ENCODE data around the gene SNX6. TPM values are rescaled to one million over a fixed set of nuclear protein-coding genes. Genes with fewer than 3 reads are reported as not detected.
A peak's percentile ranks its signal among the peaks of the same experiment; 100 is the strongest.
"Not testable (repeated sequence)": the region's sequence is repeated elsewhere in the genome, so short reads cannot be mapped to it uniquely, and the experiment has no call there.

The SNX6 gene
- total and polyA plus RNA-seq, 4 experiments from 2014 or later, result 81.0 to 212 (median 114) TPM

DNA sequence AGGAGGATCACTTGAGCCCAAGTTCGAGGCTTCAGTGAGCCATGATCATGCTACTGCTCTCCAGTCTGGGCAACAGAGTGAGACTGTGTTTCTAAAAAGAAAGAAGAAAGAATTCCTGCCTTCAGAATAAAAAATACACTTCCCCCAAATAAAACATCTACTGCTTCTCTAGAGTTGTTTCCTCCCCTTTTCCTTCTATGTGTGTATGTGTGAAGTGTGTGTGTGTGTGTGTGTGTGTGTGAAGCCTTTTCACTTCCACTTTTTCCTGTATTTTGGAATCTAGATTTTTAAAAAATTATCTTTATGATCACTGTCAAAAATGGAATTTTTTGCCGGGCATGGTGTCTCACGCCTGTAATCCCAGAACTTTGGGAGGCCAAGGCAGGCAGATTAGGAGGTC is 12.6 kb upstream of the SNX6 start:
- CTCF ChIA-PET (ENCODE audit: partially characterized antibody), result no interaction called here
- no peaks in the 10 kb centered on the region for H3K9me3 ChIP-seq (ENCODE audit: control insufficient read depth in 1 of 2, low read length in 2 of 2)
- H3K36me3 Mint-ChIP-seq, result no peaks in the 10 kb centered on the region
- no peak for DNase-seq
- H3K4me1 Mint-ChIP-seq, result peaks cover 0 to 1% (median 0%) of the 10 kb centered on the region in 4 donors
- H3K27ac Mint-ChIP-seq, result no peak overlapping the region
- intact Hi-C loops (cut with micrococcal nuclease), result no loop called here
- no peaks in the 10 kb centered on the region for H3K36me3 ChIP-seq (ENCODE audit: insufficient read depth, low read length)
- no peak overlapping the region for H3K27ac ChIP-seq (ENCODE audit: low read depth, low read length)
- POLR2A ChIA-PET (ENCODE audit: partially characterized antibody), result no interaction called here
- no peaks in the 10 kb centered on the region for H3K4me1 ChIP-seq (ENCODE audit: insufficient read depth, low read length)
- no peak overlapping the region for H3K4me3 ChIP-seq (ENCODE audit: low read length in 2 of 2)
- H3K27me3 Mint-ChIP-seq, result no peaks in the 10 kb centered on the region
- H3K27me3 ChIP-seq (ENCODE audit: insufficient read depth, low read length), result no peaks in the 10 kb centered on the region
- H3K4me3 Mint-ChIP-seq, result no peak overlapping the region
- H3K9me3 Mint-ChIP-seq, result no peaks in the 10 kb centered on the region

- Mint-ChIP-seq H3K27ac (no peak overlapping the region), H3K4me1 (no peaks in the 10 kb centered on the region), H3K4me3 (no peak overlapping the region), H3K9me3 (no peaks in the 10 kb centered on the region), H3K27me3 (no peaks in the 10 kb centered on the region), H3K36me3 (no peaks in the 10 kb centered on the region)
- no peak overlapping the region for H3K27ac ChIP-seq (ENCODE audit: low read depth, low read length)
- CTCF ChIA-PET (ENCODE audit: partially characterized antibody), result no interaction called here
- no peak overlapping the region for H3K4me3 ChIP-seq (ENCODE audit: low read length in 2 of 2)
- H3K27me3 ChIP-seq (ENCODE audit: insufficient read depth, low read length), result no peaks in the 10 kb centered on the region
- no peak for DNase-seq
- H3K4me1 ChIP-seq (ENCODE audit: insufficient read depth, low read length), result no peaks in the 10 kb centered on the region
- POLR2A ChIA-PET (ENCODE audit: partially characterized antibody), result interaction anchor here (2.0 kb wide), 1 partner anchor 10 kb away, joined by 5 read pairs; no protein-coding TSS in a partner anchor
- intact Hi-C loops (cut with micrococcal nuclease), result no loop called here
- no peaks in the 10 kb centered on the region for H3K9me3 ChIP-seq (ENCODE audit: control insufficient read depth in 1 of 2, low read length in 2 of 2)
- H3K36me3 ChIP-seq (ENCODE audit: insufficient read depth, low read length), result no peaks in the 10 kb centered on the region
These were observed 10.9 kb upstream of the SNX6 start for GRCh38 chr14:34640826-34641225.

DNA sequence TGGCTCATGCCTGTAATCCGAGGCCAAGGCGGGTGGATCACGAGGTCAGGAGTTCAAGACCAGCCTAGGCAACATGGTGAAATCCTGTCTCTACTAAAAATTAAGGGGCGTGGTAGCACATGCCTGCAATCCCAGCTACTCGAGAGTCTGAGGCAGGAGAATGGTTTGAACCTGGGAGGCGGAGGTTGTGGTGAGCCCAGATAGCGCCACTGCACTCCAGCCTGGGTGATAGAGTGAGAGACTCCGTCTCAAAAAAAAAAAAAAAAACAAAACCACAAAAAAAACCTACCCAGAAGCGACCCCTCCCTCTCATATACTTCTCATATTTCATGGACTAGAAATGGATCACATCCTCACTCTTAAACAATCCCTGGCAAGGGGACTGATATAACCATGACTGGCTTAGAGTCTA is 4.4 kb upstream of the SNX6 start:
- H3K4me1 Mint-ChIP-seq, result peaks cover 0 to 13% (median 9%) of the 10 kb centered on the region in 4 donors
- DNase-seq; H3K27me3 ChIP-seq (ENCODE audit: insufficient read depth, low read length); POLR2A ChIA-PET (ENCODE audit: partially characterized antibody); H3K27me3 Mint-ChIP-seq; H3K4me1 ChIP-seq (ENCODE audit: insufficient read depth, low read length); H3K27ac Mint-ChIP-seq; H3K36me3 ChIP-seq (ENCODE audit: insufficient read depth, low read length); H3K36me3 Mint-ChIP-seq; H3K9me3 ChIP-seq (ENCODE audit: control insufficient read depth in 1 of 2, low read length in 2 of 2); H3K4me3 ChIP-seq (ENCODE audit: low read length in 2 of 2); H3K27ac ChIP-seq (ENCODE audit: low read depth, low read length); H3K4me3 Mint-ChIP-seq; H3K9me3 Mint-ChIP-seq: not testable (repeated sequence)
- intact Hi-C loops (cut with micrococcal nuclease), result loop anchor here (5.0 kb wide), 2 partner anchors 33 to 172 kb away; partner anchors contain the start of gene SPTSSA
- CTCF ChIA-PET (ENCODE audit: partially characterized antibody), result interaction anchor here (0.7 kb wide), 2 partner anchors 10 to 190 kb away, joined by 3 read pairs; no protein-coding TSS in a partner anchor

DNA sequence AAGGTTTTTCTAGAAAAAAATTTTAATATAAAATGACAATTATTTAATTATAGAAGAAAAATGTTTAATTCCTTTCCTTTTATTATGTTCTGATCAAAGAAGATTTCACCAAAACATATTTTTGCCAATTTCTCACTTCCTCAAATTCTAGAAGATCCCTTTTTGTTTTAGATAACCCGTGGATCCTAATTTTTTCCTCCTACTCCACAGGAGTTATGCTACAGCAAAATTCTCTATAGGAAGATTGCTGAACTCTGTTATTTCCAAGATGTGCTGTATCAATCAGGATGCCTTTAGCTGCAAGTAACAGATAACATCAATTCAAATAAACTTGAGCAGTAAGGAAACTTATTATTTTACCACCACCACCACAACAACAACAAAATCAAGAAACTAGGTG is 3.8 kb upstream of the SNX6 start:
- H3K36me3 Mint-ChIP-seq, result peaks cover 0 to 7% of the 10 kb centered on the region in 2 donors
- no peak overlapping the region for H3K27ac Mint-ChIP-seq
- no peak for DNase-seq
- H3K4me3 ChIP-seq (ENCODE audit: low read length in 2 of 2), result no peak overlapping the region
- no peak overlapping the region for H3K27ac ChIP-seq (ENCODE audit: low read depth, low read length)
- no peaks in the 10 kb centered on the region for H3K36me3 ChIP-seq (ENCODE audit: insufficient read depth, low read length)
- no peaks in the 10 kb centered on the region for H3K9me3 ChIP-seq (ENCODE audit: control insufficient read depth in 1 of 2, low read length in 2 of 2)
- no peaks in the 10 kb centered on the region for H3K27me3 ChIP-seq (ENCODE audit: insufficient read depth, low read length)
- peaks cover 11% of the 10 kb centered on the region for H3K4me1 ChIP-seq (ENCODE audit: insufficient read depth, low read length)
- ChIA-PET CTCF (ENCODE audit: partially characterized antibody) (interaction anchor here (0.7 kb wide), 1 partner anchor 189 kb away, joined by 3 read pairs; no protein-coding TSS in a partner anchor), POLR2A (ENCODE audit: partially characterized antibody) (no interaction called here)
- H3K27me3 Mint-ChIP-seq, result peaks cover 0 to 2% of the 10 kb centered on the region in 2 donors
- no peaks in the 10 kb centered on the region for H3K9me3 Mint-ChIP-seq
- peaks cover 2 to 19% (median 12%) of the 10 kb centered on the region in 4 donors for H3K4me1 Mint-ChIP-seq
- H3K4me3 Mint-ChIP-seq, result no peak overlapping the region
- intact Hi-C loops (cut with micrococcal nuclease), result loop anchor here (5.0 kb wide), 2 partner anchors 34 to 171 kb away; partner anchors contain the start of gene SPTSSA

GRCh38 chr14:34632411-34632978 is 2.5 kb upstream of the SNX6 start:
- intact Hi-C loops (cut with micrococcal nuclease), result loop anchor here (5.0 kb wide), 2 partner anchors 35 to 170 kb away; partner anchors contain the start of gene SPTSSA
- Histone ChIP-seq H3K36me3 (ENCODE audit: insufficient read depth, low read length) (no peaks in the 10 kb centered on the region), H3K9me3 (ENCODE audit: control insufficient read depth in 1 of 2, low read length in 2 of 2) (no peaks in the 10 kb centered on the region), H3K4me3 (ENCODE audit: low read length in 2 of 2) (no peak overlapping the region), H3K27ac (ENCODE audit: low read depth, low read length) (no peak overlapping the region), H3K27me3 (ENCODE audit: insufficient read depth, low read length) (no peaks in the 10 kb centered on the region), H3K4me1 (ENCODE audit: insufficient read depth, low read length) (peaks cover 24% of the 10 kb centered on the region)
- peaks cover 5 to 31% (median 21%) of the 10 kb centered on the region in 4 donors for H3K4me1 Mint-ChIP-seq
- peak overlapping the region in 3 of 8 donors; percentile 5 to 46 (median 12) for H3K4me3 Mint-ChIP-seq
- H3K9me3 Mint-ChIP-seq, result no peaks in the 10 kb centered on the region
- H3K36me3 Mint-ChIP-seq, result peaks cover 0 to 10% of the 10 kb centered on the region in 2 donors
- POLR2A ChIA-PET (ENCODE audit: partially characterized antibody), result no interaction called here
- no peak for DNase-seq
- CTCF ChIA-PET (ENCODE audit: partially characterized antibody), result interaction anchor here (1.2 kb wide), 1 partner anchor 26 kb away, joined by 5 read pairs; no protein-coding TSS in a partner anchor
- peaks cover 0 to 2% of the 10 kb centered on the region in 2 donors for H3K27me3 Mint-ChIP-seq
- peak overlapping the region in 2 of 7 donors; percentile 46 to 67 for H3K27ac Mint-ChIP-seq

GRCh38 chr14:34629344-34629656 is 648 bp downstream of the SNX6 start:
- Mint-ChIP-seq H3K36me3 (peaks cover 0 to 23% of the 10 kb centered on the region in 2 donors), H3K9me3 (no peaks in the 10 kb centered on the region), H3K27me3 (peaks cover 0 to 2% of the 10 kb centered on the region in 2 donors), H3K27ac (peak overlapping the region; percentile 91 to 98 (median 95)), H3K4me3 (peak overlapping the region; percentile 87 to 99 (median 96)), H3K4me1 (peaks cover 14 to 43% (median 31%) of the 10 kb centered on the region in 4 donors)
- Histone ChIP-seq H3K36me3 (ENCODE audit: insufficient read depth, low read length) (peaks cover under 1% of the 10 kb centered on the region), H3K4me1 (ENCODE audit: insufficient read depth, low read length) (peaks cover 46% of the 10 kb centered on the region), H3K4me3 (ENCODE audit: low read length in 2 of 2) (peak overlapping the region; percentile 83 to 88), H3K27ac (ENCODE audit: low read depth, low read length) (peak overlapping the region; percentile 97), H3K27me3 (ENCODE audit: insufficient read depth, low read length) (no peaks in the 10 kb centered on the region), H3K9me3 (ENCODE audit: control insufficient read depth in 1 of 2, low read length in 2 of 2) (no peaks in the 10 kb centered on the region)
- DNase-seq, result no peak
- POLR2A ChIA-PET (ENCODE audit: partially characterized antibody), result no interaction called here
- intact Hi-C loops (cut with micrococcal nuclease), result loop anchor here (2.0 to 10.0 kb wide), 3 partner anchors 64 to 418 kb away; partner anchors contain the start of genes EAPP and FAM177A1
- CTCF ChIA-PET (ENCODE audit: partially characterized antibody), result no interaction called here

GRCh38 chr14:34628681-34629135 is 1.2 kb downstream of the SNX6 start:
- H3K9me3 ChIP-seq (ENCODE audit: control insufficient read depth in 1 of 2, low read length in 2 of 2), result no peaks in the 10 kb centered on the region
- H3K4me1 Mint-ChIP-seq, result peaks cover 14 to 44% (median 31%) of the 10 kb centered on the region in 4 donors
- peak overlapping the region; percentile 91 to 98 (median 95) for H3K27ac Mint-ChIP-seq
- intact Hi-C loops (cut with micrococcal nuclease), result loop anchor here (2.0 to 10.0 kb wide), 3 partner anchors 64 to 418 kb away; partner anchors contain the start of genes EAPP and FAM177A1
- H3K4me3 Mint-ChIP-seq, result peak overlapping the region; percentile 87 to 99 (median 96)
- H3K27ac ChIP-seq (ENCODE audit: low read depth, low read length), result peak overlapping the region; percentile 97
- H3K36me3 ChIP-seq (ENCODE audit: insufficient read depth, low read length), result peaks cover 3% of the 10 kb centered on the region
- DNase-seq, result peak in 4 of 5 donors; percentile 13 to 48 (median 28)
- H3K27me3 ChIP-seq (ENCODE audit: insufficient read depth, low read length), result no peaks in the 10 kb centered on the region
- H3K4me3 ChIP-seq (ENCODE audit: low read length in 2 of 2), result peak overlapping the region; percentile 83 to 88
- no peaks in the 10 kb centered on the region for H3K9me3 Mint-ChIP-seq
- CTCF ChIA-PET (ENCODE audit: partially characterized antibody), result no interaction called here
- peaks cover 46% of the 10 kb centered on the region for H3K4me1 ChIP-seq (ENCODE audit: insufficient read depth, low read length)
- H3K27me3 Mint-ChIP-seq, result peaks cover 0 to under 1% of the 10 kb centered on the region in 2 donors
- POLR2A ChIA-PET (ENCODE audit: partially characterized antibody), result no interaction called here
- peaks cover under 1 to 26% of the 10 kb centered on the region in 2 donors for H3K36me3 Mint-ChIP-seq
